ENCODE measurements around the gene PSAPL1.

PSAPL1 gene

GRCh38 chr4:7427361-7427760, 7.4 kb downstream of the PSAPL1 start:
- ChIA-PET CTCF (interaction anchor here (0.6 kb wide), 1 partner anchor 9 kb away, joined by 3 read pairs; no protein-coding TSS in a partner anchor), POLR2A (no interaction called here)
- no peak for TF ChIP-seq CTCF (IDR thresholded peaks at IDR 0.05; ENCODE audit: control extremely low read depth, extremely low read depth, low read depth, missing control alignments)
- no peak for DNase-seq (ENCODE audit: extremely low spot score)

DNA sequence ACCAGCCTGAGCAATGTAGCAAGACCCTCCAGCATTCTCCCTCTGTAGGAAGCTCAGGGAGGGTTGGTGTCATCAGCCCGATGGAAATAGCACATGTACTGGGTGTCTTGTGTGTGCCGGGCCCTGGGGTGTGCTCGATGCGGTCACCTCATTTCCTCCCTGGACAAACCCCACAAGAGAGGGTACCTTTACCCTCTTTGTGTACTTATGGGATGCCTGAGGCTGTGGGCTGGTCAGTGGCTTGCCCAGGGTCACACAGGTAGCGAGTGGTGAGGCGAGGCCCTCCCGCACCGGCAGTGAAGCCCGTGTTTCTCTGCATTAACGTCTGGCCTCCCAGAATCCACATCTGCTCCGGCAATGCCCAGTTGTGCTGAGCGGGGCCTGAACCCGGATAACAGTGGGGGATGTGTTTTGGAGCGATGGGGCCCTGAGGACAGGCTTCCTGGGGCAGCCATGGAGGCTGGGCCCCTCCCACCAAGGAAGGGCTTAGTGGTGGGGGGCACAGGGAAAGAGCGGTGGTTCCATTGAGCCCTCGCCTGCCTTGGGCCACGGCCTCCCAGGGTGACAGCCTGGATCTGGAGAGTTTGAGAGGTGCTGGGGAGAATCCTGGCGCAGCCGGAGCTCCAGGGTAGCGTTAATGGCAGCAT, 8.1 kb downstream of the PSAPL1 start:
- CTCF ChIA-PET, result no interaction called here

GRCh38 chr4:7425591-7426468, 8.9 kb downstream of the PSAPL1 start:
- POLR2A ChIA-PET, result no interaction called here

More for the DNA sequence above, 8.1 kb downstream of the PSAPL1 start:
- DNase-seq (ENCODE audit: extremely low spot score), result no peak
- no peak for TF ChIP-seq CTCF (IDR thresholded peaks at IDR 0.05; ENCODE audit: control extremely low read depth, extremely low read depth, low read depth, missing control alignments)
- POLR2A ChIA-PET, result no interaction called here

GRCh38 chr4:7425124-7425523, 9.6 kb downstream of the PSAPL1 start:
- no peak for DNase-seq (ENCODE audit: extremely low spot score)
- CTCF ChIA-PET, result no interaction called here
- no peak for TF ChIP-seq CTCF (IDR thresholded peaks at IDR 0.05; ENCODE audit: control extremely low read depth, extremely low read depth, low read depth, missing control alignments)
- POLR2A ChIA-PET, result no interaction called here

More at GRCh38 chr4:7425591-7426468, 8.9 kb downstream of the PSAPL1 start:
- TF ChIP-seq CTCF (IDR thresholded peaks at IDR 0.05; ENCODE audit: control extremely low read depth, extremely low read depth, low read depth, missing control alignments), result no peak
- CTCF ChIA-PET, result no interaction called here
- no peak for DNase-seq (ENCODE audit: extremely low spot score)

GRCh38 chr4:7424553-7425111, 10.1 kb downstream of the PSAPL1 start:
- CTCF ChIA-PET, result interaction anchor here (1.4 kb wide), 1 partner anchor 11 kb away, joined by 3 read pairs; no protein-coding TSS in a partner anchor
- POLR2A ChIA-PET, result no interaction called here
- TF ChIP-seq CTCF (IDR thresholded peaks at IDR 0.05; ENCODE audit: control extremely low read depth, extremely low read depth, low read depth, missing control alignments), result no peak
- no peak for DNase-seq (ENCODE audit: extremely low spot score)

- DNase-seq (ENCODE audit: extremely low spot score), result no peak
- no peak for TF ChIP-seq CTCF (IDR thresholded peaks at IDR 0.05; ENCODE audit: control extremely low read depth, extremely low read depth, low read depth, missing control alignments)
- POLR2A ChIA-PET, result no interaction called here
- CTCF ChIA-PET, result interaction anchor here (1.4 kb wide), 1 partner anchor 10 kb away, joined by 3 read pairs; no protein-coding TSS in a partner anchor
These were observed 10.8 kb downstream of the PSAPL1 start for GRCh38 chr4:7423801-7424552.

Data from GM10248 (cell line).